ENCODE results near the gene TPK1.

The TPK1 gene

DNA sequence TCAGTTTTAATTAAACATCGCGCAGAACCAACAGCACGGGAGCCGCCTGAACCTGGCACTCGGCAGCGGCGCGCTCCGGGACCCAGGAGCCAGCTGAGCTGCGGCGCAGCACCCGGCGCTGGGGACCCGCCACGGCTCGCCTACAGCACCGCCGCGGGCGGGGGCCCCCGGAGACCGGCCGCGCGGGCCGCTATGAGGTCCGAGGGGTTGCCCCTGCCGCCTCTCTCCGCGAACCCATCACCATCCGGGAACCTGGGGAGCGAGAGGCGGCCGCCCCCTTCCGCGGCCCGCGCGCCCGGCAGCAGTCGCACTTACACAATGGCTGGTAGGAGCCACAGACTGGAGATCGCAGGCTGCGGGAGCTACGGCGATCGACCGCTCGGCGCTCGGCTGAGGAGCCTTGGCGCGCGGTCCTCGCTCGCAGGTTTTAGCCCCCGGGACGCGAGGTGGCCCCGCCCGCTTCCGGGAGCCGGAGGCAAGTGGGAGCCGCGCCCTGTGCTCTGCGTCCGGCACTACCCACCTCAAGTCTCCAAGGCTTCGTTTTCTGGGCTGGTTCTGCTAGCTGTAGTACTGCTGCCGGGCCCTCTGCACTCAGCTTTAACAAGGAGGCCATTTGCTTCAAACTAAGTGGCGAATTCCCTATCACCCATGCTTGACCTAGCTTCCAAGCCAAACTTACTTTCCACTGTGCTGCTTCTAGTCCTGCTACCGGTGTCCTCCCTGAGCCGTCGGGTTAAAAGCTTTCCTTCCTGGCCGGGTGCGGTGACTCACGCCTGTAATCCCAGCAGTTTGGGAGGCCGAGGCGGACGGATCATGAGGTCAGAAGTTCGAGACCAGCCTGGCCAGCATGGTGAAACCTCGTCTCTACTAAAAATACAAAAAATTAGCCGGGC lies at the start of gene TPK1:
TPK1 (minus strand) TSS at position 402 of the 893 bp plus-strand sequence. CDS start 451 bp downstream, outside the sequence.
- peak; percentile 94 for DNase-seq

DNA sequence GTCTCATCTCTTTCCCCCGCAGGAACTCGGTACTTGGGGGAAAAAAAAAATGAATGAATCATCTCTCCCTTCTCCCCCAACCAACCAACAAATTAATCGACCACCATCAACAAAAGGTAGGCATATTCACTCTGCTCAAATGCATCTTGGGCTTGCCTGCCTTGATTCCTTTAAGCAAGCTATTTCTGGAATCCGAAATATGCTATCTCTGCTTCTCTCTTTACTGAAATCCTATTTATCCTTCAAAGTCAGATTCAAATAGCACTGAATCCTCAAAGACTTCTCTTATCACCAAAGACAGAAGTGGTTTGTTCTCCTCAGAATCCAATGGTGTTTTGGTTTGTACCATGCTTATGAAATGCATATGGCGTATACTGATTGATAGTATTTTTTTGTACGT lies 49.6 kb upstream of the TPK1 start:
- no peak for DNase-seq

DNA sequence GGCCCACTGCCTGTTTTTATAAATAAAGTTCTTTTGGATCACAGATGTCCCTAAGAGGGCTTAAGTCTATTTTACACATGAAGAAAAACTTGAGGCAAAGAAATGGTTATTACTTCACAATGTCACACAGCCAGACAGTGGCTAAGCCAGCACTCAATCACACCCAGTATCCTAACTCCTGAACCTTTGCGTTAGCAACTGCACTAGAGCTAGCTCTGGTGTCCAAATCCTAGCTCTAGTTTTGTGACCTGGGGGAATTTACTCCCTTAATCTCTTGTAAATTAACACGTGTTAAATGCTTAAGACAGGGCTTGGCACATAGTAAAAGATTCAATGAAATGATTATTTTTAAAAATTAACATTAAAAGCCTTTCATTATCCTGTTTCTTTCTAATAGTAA lies 49.0 kb upstream of the TPK1 start:
- no peak for DNase-seq

DNA sequence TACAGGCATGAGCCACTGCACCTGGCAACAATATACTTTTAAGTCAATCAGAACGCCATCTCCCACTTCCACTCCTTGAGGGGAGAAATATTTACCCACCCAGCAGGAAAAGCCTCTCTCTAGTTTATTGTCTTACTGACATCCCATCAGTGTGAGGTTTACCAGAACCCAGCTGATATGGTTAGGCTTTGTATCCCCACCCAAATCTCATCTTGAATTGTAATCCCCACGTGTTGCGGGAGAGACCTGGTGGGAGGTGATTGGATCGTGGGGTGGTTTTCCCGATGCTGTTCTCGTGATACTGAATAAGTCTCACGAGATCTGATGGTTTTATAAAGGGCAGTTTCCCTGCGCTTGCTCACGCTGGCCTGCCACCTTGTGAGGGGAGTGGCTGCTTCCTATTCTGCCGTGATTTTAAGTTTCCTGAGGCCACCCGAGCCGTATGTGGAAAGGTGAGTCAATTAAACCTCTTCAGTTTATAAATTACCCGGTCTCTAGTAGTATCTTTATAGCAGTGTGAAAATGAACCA lies 37.5 kb upstream of the TPK1 start:
- DNase-seq, result no peak

DNA sequence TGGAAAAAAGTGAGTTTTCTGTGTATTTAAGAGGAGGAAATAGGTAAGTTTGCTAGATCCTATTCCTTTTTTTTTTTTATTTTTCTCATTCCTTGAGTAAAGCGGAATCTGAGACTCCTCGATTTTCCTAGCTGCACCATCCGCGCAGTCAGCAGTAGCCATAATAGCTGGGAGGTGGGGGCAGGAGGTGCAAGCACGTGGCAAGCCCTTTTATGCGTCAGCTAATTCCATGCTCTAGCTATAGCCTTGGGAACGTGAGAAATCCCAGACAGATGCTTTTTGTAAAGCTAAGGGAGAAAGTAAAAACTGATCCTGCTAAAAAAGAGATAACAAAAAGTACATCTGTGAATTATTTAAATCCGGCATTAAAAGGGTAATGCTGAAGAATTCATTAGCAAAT lies 33.2 kb upstream of the TPK1 start:
- no peak for DNase-seq

DNA sequence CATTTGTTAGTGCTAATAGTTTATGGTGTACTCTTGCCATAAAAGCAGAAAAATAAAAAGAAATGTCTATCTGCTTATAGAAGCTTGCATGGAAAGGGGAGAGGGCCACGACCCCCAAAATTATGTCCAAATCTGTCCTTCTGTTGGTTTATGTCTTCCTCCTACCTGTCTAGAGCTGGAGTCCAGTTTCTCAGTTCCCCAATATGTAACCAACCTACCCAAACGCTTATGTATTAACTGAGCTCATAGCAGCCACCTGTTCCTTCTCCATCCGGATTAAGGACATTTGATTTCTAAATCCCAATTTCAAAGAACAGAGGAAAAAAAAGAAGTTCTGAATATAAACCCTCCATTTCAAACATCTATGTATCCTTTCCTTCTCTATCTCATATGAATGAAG lies 30.3 kb upstream of the TPK1 start:
- DNase-seq, result no peak

DNA sequence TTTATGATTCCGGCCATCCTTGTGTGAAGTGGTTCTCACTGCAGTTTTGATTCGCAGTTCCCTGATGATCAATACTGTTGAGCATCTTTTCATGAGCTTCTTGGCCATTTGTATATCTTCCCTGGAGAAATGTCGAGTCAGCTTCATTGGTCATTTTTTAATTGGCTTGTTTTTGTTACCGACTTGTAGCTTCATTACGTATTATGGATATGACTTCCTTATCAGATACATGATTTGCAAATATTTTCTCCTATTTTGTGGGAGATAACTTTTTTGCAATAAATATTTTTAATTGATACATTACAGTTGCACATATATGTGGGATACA lies 27.4 kb upstream of the TPK1 start:
- no peak for DNase-seq

DNA sequence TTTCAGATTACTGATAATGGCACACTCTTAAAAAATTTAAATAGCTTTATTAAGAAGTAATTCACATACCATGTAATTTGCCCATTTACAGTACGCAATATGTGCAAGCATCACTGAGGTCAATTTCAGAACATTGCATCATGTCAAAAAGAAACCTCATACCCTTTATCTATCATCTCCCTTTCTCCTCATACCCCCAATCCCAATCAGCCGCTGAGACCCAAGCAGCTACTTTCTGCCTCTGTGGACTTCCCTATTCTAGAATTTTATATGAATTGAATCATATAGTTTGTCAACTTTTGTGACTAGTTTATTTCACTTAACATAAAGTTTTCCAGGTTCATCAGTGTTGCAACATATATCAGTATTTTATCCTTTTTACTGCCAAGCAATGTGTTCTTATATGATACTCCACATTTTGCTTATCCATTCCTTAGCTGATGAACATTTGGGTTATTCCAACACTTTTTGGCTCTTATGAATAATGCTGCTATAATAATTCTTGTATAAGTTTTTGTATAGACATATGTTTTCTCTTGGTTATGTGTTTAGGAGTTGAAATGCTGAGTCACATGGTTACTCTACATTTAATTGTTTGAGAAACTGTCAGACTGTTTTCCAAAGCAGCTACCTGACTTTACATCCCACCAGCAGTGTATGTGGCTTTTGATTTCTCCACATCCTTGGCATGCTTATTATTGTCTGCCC lies 26.9 kb upstream of the TPK1 start:
- no peak for DNase-seq

DNA sequence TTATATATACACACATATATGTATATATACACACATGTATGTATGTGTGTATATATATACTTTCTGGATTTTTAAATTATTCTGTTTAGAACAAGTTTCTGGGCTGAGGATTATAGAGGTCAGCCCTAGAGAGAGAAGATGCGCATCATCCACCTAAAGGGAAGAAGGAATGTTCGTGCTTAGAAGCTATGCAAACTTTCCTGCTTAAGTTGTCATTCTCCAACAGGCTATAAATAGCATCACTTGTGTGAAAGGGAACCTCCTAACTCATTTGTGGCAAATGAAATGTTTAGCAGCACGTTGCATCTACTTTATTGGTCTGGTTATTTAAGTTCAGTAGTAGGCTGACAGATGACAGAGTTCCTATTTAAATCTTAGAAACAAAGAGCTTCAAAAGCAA lies 23.9 kb upstream of the TPK1 start:
- no peak for DNase-seq

DNA sequence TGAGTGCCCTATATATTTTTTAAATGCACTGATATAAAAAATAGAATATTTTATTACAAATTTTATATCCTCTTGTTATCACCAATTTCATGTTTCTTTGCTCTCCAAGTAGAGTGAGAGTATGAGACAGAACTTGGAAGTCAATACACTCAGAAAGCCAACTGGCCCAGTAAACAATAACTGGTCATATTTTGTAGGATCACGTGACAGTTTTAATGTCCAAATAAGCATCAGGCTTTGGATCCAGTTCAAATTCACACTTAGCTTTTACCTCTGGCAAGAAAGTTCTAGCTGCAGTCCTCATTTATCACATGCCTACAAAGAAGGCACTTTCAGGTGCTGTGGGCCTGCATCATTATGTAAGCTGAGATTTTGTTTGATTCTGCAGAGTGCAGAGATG lies 21.6 kb upstream of the TPK1 start:
- DNase-seq, result no peak

DNA sequence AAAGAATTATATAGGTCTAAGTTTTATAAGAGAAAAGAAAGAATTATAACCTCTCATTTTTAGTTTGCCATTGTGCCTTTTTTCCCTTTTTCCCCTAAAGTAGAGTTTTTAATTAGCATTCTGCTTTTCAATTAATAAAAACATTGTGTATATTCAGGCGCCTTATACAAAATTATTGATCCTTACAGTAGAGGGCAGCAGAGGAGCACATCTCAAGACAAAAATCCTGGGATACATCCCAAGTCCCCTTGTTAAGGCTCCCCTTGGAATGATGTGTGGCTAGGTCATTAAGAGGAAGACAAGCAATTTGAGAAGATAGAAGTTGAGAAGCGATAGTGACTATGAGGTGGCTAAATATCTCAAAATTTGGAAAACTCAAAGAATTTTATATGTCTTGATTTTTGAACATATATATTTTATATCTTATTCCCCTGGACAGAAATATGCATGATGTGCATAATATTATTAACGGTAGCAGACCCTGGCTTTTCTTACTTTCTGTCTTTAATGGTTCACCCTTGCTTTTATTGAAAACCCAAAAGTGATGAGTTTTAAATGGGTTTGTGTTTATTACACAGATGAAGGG lies 19.1 kb upstream of the TPK1 start:
- DNase-seq, result no peak

DNA sequence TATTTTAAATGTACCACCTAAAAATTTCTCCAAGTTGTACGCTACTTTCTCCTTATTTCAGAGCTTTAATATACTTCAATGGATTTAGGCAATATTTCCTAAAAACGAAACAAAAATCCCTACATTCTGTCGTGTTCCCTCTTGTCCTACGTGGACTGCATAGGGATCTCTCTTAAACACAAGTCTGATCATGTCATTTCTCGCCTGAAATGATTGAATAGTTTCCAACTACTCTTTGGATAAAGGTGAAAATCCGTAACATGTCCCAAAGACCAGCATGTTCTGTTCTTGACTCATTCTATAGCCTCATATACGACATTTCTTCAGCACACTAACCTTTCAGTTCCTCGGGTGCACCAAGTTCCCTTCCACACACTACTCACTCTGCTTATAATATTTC lies 17.7 kb upstream of the TPK1 start:
- no peak for DNase-seq

DNA sequence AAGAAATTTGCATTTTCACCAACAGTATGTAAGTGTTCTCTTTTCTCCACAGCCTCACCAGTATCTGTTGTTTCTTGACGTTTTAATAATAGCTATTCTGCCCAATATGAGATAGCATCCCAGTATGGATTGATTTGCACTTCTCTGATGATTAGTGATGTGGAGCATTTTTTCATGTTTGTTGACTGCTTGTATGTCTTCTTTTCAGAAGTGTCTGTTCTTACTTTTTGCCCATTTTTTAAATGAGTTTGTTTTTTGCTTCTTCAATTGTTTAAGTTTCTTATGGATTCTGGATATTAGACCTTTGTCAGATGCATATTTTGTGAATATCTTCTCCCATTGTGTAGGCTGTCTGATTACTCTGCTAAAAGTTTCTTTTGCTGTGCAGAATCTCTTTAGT lies 12.2 kb upstream of the TPK1 start:
- DNase-seq, result no peak

DNA sequence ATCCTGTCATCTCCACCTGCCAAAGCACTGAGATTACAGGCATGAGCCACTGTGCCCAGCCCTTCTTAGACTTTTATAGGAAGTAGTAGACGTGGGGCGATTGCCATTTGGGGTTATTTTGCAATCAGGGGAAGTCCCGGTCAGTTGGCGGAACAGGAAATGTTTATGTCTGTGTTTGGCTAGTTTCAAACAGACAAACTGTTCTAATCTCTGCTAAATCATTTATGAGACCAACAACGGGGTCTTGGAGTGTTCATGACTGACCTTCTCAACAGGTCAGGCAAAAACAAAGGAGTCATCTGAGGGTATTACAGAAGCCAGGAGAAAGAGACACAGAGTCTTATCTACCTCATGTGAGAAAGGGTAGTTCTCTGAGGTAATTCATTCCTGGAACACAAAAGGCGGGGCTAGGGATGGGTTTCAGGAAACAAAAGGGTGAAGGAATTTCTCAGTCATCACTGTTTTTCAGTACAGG lies 6.6 kb upstream of the TPK1 start:
- DNase-seq, result peak; percentile 34

DNA sequence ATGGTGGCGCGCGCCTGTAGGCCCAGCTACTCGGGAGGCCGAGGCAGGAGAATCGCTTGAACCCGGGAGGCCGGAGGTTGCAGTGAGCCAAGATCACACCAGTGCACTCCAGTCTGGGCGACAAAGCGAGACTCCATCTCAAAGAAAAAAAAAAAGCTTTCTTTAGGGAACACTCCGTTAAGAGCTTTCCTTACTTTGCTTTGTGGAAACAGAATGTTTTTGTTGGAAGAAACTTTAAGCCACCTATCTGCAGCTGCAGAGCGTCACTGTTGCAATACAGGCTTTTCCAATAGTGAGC lies 641 bp upstream of the TPK1 start:
- no peak for DNase-seq

DNA sequence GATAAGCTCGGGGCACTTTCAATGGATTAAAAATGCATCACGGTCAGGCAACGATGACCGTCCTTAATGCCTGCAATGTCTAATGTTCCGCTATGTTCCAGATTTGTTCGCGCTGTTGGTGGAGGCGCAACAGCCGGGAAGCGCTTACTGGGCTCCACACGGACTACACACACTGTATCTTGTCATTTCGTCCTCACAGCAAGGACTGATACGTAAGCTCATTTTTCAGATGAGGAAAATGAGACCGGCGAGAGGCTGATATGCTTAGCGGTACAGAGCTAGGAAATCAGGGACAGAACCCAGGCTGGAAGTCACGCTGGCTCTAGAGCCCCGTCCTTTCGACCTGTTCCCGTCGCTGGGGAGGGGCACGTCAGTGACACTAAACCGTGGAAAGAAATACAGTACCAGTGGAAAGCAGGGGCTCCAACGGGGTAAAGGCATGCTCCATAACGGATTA lies 670 bp downstream of the TPK1 start:
- DNase-seq, result peak; percentile 46

DNA sequence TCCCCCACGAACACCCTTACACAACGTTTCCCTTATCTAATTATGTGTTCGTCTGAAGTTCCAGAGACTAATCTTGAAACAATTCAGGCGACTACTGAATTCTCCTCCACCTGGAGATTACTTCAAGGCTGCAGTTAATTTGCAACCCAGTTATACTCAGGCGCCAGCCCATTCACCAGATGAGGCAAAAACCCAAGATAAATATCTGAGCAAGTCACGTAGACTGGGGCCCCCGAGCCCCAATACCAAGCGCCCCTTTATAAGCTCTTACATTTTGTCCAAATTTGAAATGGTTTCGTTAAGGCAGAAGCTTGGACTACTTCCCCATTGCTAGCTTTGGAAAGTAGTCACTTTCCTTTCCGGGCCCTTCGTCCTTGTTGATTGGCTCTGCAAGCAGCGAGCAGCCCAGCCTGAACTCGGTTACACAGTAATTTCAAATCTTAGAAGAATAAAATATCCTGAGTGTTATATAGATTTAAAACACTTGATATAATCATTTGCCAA lies 1.2 kb downstream of the TPK1 start:
- DNase-seq, result peak; percentile 52

DNA sequence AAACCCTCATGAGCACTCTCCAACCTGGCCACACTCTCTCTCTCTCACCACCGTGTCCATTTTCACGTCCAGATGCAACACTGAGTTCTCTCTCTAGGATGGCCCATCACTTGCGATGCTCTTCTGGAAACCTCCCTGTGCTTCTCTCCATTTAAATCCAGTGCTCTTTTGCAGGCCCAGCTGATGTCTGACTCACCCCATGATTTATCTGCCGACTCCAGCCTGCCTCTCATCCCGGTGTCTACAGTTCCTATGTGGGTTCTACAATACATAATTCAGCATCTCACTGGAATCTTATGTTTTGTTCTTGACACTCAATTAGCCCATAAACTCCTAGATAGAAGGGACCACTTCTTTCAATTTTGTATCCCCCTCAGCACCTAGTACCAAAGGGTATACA lies 5.0 kb downstream of the TPK1 start:
- no peak for DNase-seq

DNA sequence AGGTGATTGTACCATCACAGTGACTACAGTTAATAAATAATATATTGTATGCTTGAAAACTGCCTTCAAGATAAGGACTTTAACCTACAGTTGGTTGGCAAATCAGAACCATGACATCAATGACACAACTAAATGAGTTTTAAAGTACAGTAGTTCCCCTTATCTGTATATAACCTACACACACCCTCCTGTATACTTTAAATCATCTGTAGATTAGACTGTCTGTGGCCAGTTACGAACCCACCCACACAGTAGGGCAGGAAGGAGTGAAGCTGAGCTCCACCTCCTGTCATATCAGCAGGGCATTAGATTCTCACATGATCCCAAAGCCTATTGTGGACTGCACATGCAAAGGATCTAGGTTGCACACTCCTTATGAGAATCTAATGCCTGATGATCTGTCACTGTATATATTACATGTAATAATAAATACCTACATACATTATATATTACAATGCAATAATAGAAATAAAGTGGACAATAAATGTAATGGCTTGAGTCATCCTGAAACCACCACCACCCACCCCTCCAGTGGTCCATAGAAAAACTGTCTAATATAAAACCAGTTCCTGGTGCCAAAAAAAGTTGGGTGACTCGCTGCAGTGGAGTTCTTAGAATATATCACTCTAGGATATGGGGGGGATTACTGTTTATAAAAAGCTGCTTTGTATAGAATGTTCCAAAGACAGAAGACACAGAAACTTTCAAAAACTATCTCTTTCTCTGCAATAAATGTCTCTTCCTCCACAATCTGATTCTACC lies 5.6 kb downstream of the TPK1 start:
- peak; percentile 20 for DNase-seq

DNA sequence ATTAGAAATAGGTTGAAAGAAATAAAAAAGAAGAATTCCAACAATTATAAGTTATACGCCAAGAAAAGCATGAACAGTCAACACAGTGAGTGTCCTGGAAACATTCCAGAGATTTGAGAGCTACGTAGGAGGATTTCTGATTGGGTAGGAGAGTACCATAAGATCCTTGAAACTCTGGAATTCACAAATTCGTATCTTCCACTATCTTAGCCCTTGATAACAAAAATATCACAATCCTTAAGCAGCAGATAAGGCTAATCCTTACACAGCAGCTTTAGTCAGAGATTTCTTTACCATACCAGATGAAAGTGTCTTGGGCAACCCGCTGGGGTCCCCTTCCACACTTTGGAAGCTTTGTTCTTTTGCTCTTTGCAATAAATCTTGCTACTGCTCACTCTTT lies 8.2 kb downstream of the TPK1 start:
- DNase-seq, result no peak

DNA sequence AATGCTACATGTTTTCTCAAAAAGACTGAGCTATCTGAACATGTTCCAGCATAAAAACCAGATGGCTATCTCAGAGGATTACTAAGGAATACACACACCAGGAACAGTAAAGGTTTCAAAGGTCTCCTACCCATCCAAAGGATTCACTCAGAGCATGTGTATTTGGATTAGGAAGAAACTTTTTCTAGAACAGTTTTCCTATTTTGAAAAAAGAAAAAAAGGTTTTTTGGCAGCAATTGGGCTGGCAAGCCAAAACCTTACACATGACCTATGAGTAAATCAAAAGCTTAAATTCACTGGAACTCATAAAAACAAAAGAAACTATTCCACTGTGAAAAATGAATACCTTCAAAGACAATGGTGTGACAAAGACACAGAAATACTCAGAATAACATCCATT lies 9.6 kb downstream of the TPK1 start:
- no peak for DNase-seq

DNA sequence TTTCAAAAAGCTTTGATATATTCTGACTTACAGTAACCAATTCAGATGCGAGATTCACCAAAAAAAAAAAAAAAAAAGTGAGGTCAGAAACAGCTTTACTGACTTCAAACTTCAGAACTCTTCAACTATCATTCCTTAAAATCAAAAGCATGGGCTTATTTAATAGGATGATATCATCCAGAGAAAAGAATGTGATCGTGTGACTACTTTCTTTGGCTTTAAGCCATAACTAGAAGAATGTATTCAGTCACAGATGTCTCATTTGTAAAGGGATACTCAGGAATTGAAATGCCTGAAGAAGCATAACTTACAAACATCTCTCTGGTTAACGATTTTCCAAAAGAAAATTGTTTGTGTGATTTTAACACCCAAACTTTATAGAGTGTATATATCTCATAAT lies 11.5 kb downstream of the TPK1 start:
- DNase-seq, result no peak

DNA sequence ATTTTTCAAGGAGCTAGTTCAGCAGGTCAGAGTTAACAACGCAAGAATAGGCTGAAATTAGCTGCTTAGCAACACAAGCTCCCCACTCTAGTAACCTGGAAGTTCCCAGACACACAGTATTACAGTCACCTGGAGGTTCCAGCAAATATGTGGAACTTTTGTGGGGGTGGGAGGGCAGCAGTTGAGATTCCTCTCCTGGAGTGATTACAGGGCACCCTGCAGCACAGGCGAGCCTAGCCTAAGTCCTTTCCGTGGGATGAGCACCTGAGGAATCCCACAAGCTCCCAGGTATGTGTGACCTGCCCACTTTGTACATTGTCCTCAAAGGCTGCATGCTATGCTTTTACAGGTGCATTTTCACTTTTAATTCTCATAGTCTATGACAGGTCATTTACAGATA lies 13.6 kb downstream of the TPK1 start:
- DNase-seq, result no peak

All from CD4-positive, alpha-beta T cell treated with Interleukin-12 subunit alpha and Interleukin-12 subunit beta, for 1 hour (primary cell).